ENCODE measurements around the gene KCNQ5. TPM values are rescaled to one million over a fixed set of nuclear protein-coding genes. Genes with fewer than 3 reads are reported as not detected.

Gene KCNQ5
- total RNA-seq, 1 experiment from 2014 or later, result 7.1 TPM

GRCh38 chr6:72836971-72837370 lies 215.1 kb downstream of the KCNQ5 start:
- DNase-seq (ENCODE audit: low read depth), result no peak

- DNase-seq (ENCODE audit: low read depth), result no peak
Observed at GRCh38 chr6:72841195-72841594, 219.3 kb downstream of the KCNQ5 start.

- DNase-seq (ENCODE audit: low read depth), result no peak
Observed at GRCh38 chr6:72842140-72842539, 220.3 kb downstream of the KCNQ5 start.

- no peak for DNase-seq (ENCODE audit: low read depth)
Observed at GRCh38 chr6:72844614-72845013, 222.8 kb downstream of the KCNQ5 start.

GRCh38 chr6:72849346-72849745 lies 227.5 kb downstream of the KCNQ5 start:
- peak; percentile 28 for DNase-seq (ENCODE audit: low read depth)

GRCh38 chr6:72850040-72850439 lies 228.2 kb downstream of the KCNQ5 start:
- no peak for DNase-seq (ENCODE audit: low read depth)

GRCh38 chr6:72850469-72850868 lies 228.6 kb downstream of the KCNQ5 start:
- no peak for DNase-seq (ENCODE audit: low read depth)

GRCh38 chr6:72855471-72855870 lies 233.6 kb downstream of the KCNQ5 start:
- DNase-seq (ENCODE audit: low read depth), result peak; percentile 45

- DNase-seq (ENCODE audit: low read depth), result no peak
Observed at GRCh38 chr6:72856801-72857200, 234.9 kb downstream of the KCNQ5 start.

GRCh38 chr6:72857791-72858585 lies 236.1 kb downstream of the KCNQ5 start:
- DNase-seq (ENCODE audit: low read depth), result peak; percentile 71

GRCh38 chr6:72861059-72861458 lies 239.2 kb downstream of the KCNQ5 start:
- DNase-seq (ENCODE audit: low read depth), result peak; percentile 93

GRCh38 chr6:72861935-72862432 lies 240.1 kb downstream of the KCNQ5 start:
- DNase-seq (ENCODE audit: low read depth), result peak; percentile 83

- DNase-seq (ENCODE audit: low read depth), result peak; percentile 22
Observed at GRCh38 chr6:72863131-72863530, 241.3 kb downstream of the KCNQ5 start.

- DNase-seq (ENCODE audit: low read depth), result no peak
Observed at GRCh38 chr6:72864236-72864635, 242.4 kb downstream of the KCNQ5 start.

- peak; percentile 24 for DNase-seq (ENCODE audit: low read depth)
Observed at GRCh38 chr6:72864799-72865198, 242.9 kb downstream of the KCNQ5 start.

- DNase-seq (ENCODE audit: low read depth), result peak; percentile 85
Observed at GRCh38 chr6:72865467-72865866, 243.6 kb downstream of the KCNQ5 start.

GRCh38 chr6:72869621-72870020 lies 247.8 kb downstream of the KCNQ5 start:
- DNase-seq (ENCODE audit: low read depth), result no peak

GRCh38 chr6:72873433-72873832 lies 251.6 kb downstream of the KCNQ5 start:
- DNase-seq (ENCODE audit: low read depth), result no peak

GRCh38 chr6:72876256-72876655 lies 254.4 kb downstream of the KCNQ5 start:
- no peak for DNase-seq (ENCODE audit: low read depth)

- DNase-seq (ENCODE audit: low read depth), result no peak
Observed at GRCh38 chr6:72886170-72886569, 264.3 kb downstream of the KCNQ5 start.

GRCh38 chr6:72890233-72890632 lies 268.4 kb downstream of the KCNQ5 start:
- no peak for DNase-seq (ENCODE audit: low read depth)

- DNase-seq (ENCODE audit: low read depth), result peak; percentile 90
Observed at GRCh38 chr6:72890671-72891070, 268.8 kb downstream of the KCNQ5 start.

GRCh38 chr6:72892901-72893300 lies 271.0 kb downstream of the KCNQ5 start:
- DNase-seq (ENCODE audit: low read depth), result no peak

Data from LHCN-M2 (cell line).